ENCODE measurements around the gene EFCAB8.

Gene EFCAB8

GRCh38 chr20:32925481-32926196 lies 66.9 kb downstream of the EFCAB8 start:
- Histone ChIP-seq H3K9ac (ENCODE audit: low read length) (no peak overlapping the region), H3K9me2 (ENCODE audit: low read depth, low read length) (no peaks in the 10 kb centered on the region), H3K4me1 (ENCODE audit: insufficient read depth, low read length, severe bottlenecking) (no peaks in the 10 kb centered on the region), H3K27me3 (ENCODE audit: insufficient read depth, low read length) (no peaks in the 10 kb centered on the region; the same call in 1 of the 2 replicates), H3K4me3 (ENCODE audit: low read depth, low read length, poor library complexity, severe bottlenecking) (no peak overlapping the region), H3K9me3 (ENCODE audit: low read length) (no peaks in the 10 kb centered on the region), H2AFZ (ENCODE audit: low read length) (no peak overlapping the region), H3F3A (ENCODE audit: insufficient read depth, low read length) (no peaks in the 10 kb centered on the region), H4K20me1 (ENCODE audit: insufficient read depth, low read length) (no peaks in the 10 kb centered on the region), H3K36me3 (ENCODE audit: insufficient read depth, low read length) (no peaks in the 10 kb centered on the region), H3K79me2 (ENCODE audit: insufficient read depth, low read length) (no peaks in the 10 kb centered on the region), H3K27ac (ENCODE audit: low read depth, low read length, poor library complexity, severe bottlenecking) (no peak overlapping the region), H3K4me2 (ENCODE audit: low read length) (no peak overlapping the region)
- no peak for TF ChIP-seq CTCF (IDR thresholded peaks at IDR 0.05; ENCODE audit: low read length)
- no peak for TF ChIP-seq EZH2 (IDR thresholded peaks at IDR 0.05; ENCODE audit: borderline replicate concordance, low read length)

- Histone ChIP-seq H3K27ac (ENCODE audit: low read depth, low read length, poor library complexity, severe bottlenecking) (no peak overlapping the region), H3K9me2 (ENCODE audit: low read depth, low read length) (no peaks in the 10 kb centered on the region), H4K20me1 (ENCODE audit: insufficient read depth, low read length) (no peaks in the 10 kb centered on the region), H3K9ac (ENCODE audit: low read length) (no peak overlapping the region), H3K4me1 (ENCODE audit: insufficient read depth, low read length, severe bottlenecking) (no peaks in the 10 kb centered on the region), H3K27me3 (ENCODE audit: insufficient read depth, low read length) (no peaks in the 10 kb centered on the region; the same call in 1 of the 2 replicates), H3K79me2 (ENCODE audit: insufficient read depth, low read length) (no peaks in the 10 kb centered on the region), H3F3A (ENCODE audit: insufficient read depth, low read length) (no peaks in the 10 kb centered on the region), H3K4me2 (ENCODE audit: low read length) (no peak overlapping the region), H3K4me3 (ENCODE audit: low read depth, low read length, poor library complexity, severe bottlenecking) (no peak overlapping the region), H2AFZ (ENCODE audit: low read length) (no peak overlapping the region), H3K9me3 (ENCODE audit: low read length) (no peaks in the 10 kb centered on the region), H3K36me3 (ENCODE audit: insufficient read depth, low read length) (no peaks in the 10 kb centered on the region)
- TF ChIP-seq CTCF (IDR thresholded peaks at IDR 0.05; ENCODE audit: low read length) (no peak), EZH2 (IDR thresholded peaks at IDR 0.05; ENCODE audit: borderline replicate concordance, low read length) (no peak)
These were observed 70.4 kb downstream of the EFCAB8 start for GRCh38 chr20:32929162-32929561.

GRCh38 chr20:32930181-32930580 lies 71.5 kb downstream of the EFCAB8 start:
- no peaks in the 10 kb centered on the region for H3K9me3 ChIP-seq (ENCODE audit: low read length)
- TF ChIP-seq EZH2 (IDR thresholded peaks at IDR 0.05; ENCODE audit: borderline replicate concordance, low read length) (no peak), CTCF (IDR thresholded peaks at IDR 0.05; ENCODE audit: low read length) (no peak)
- no peak overlapping the region for H3K4me3 ChIP-seq (ENCODE audit: low read depth, low read length, poor library complexity, severe bottlenecking)
- H3K27me3 ChIP-seq (ENCODE audit: insufficient read depth, low read length) = no peaks in the 10 kb centered on the region; the same call in 1 of the 2 replicates
- H3K9ac ChIP-seq (ENCODE audit: low read length) = no peak overlapping the region
- H3K4me2 ChIP-seq (ENCODE audit: low read length) = no peak overlapping the region
- no peaks in the 10 kb centered on the region for H3K36me3 ChIP-seq (ENCODE audit: insufficient read depth, low read length)
- H3K9me2 ChIP-seq (ENCODE audit: low read depth, low read length) = no peaks in the 10 kb centered on the region
- H3F3A ChIP-seq (ENCODE audit: insufficient read depth, low read length) = no peaks in the 10 kb centered on the region
- no peaks in the 10 kb centered on the region for H3K79me2 ChIP-seq (ENCODE audit: insufficient read depth, low read length)
- no peaks in the 10 kb centered on the region for H4K20me1 ChIP-seq (ENCODE audit: insufficient read depth, low read length)
- H3K4me1 ChIP-seq (ENCODE audit: insufficient read depth, low read length, severe bottlenecking) = no peaks in the 10 kb centered on the region
- no peak overlapping the region for H2AFZ ChIP-seq (ENCODE audit: low read length)
- H3K27ac ChIP-seq (ENCODE audit: low read depth, low read length, poor library complexity, severe bottlenecking) = no peak overlapping the region
